ENCODE data around the gene RPS19. TPM values are rescaled to one million over a fixed set of nuclear protein-coding genes. Genes with fewer than 3 reads are reported as not detected.

Gene RPS19
- total and polyA plus RNA-seq, 2 donors (not counting 1 experiment from before 2014, with no cell fraction given), result 1,320 to 2,197 TPM

DNA sequence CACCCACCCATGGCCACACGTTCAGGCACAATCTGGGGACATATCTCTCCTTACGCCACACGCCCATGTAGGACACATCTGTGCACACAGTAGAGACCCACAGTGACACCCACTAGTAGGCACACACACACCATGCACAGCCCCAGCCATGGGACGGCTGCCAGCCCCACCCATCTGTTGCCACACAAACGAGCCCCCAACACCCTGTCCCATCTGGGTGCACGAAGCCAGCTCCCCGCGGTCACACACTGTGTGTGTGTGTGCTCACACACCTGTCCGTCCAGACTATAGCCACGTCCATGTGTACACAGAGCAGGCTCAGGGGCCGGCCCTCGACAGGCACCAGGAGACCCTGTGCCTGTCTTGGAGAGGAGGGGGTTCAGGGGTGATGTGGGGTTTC lies 57.6 kb downstream of the RPS19 start:
- Histone ChIP-seq H2AFZ (ENCODE audit: low read length) (no peak overlapping the region), H3K27me3 (ENCODE audit: control insufficient read depth, insufficient read depth, low read length) (peaks cover 54% of the 10 kb centered on the region), H3K9ac (ENCODE audit: insufficient read depth, low read length) (no peak overlapping the region), H3K9me3 (ENCODE audit: control insufficient read depth, insufficient read depth, low read depth, low read length) (no peaks in the 10 kb centered on the region), H4K20me1 (ENCODE audit: control insufficient read depth, extremely low read depth, insufficient read depth, low read length) (no peaks in the 10 kb centered on the region), H3K4me1 (ENCODE audit: control insufficient read depth, extremely low read depth, insufficient read depth, low read length) (no peaks in the 10 kb centered on the region), H3K27ac (ENCODE audit: insufficient read depth, low read length) (no peak overlapping the region), H3K79me2 (ENCODE audit: control insufficient read depth, insufficient read depth, low read length) (no peaks in the 10 kb centered on the region), H3K36me3 (ENCODE audit: control insufficient read depth, insufficient read depth, low read length) (no peaks in the 10 kb centered on the region), H3K4me2 (ENCODE audit: extremely low read depth, insufficient read depth, low read length) (no peak overlapping the region), H3K4me3 (replicated peaks in 1 of 4; ENCODE audit: control extremely low read depth in 1 of 4, insufficient read depth in 1 of 4, low read depth in 3 of 4, low read length in 4 of 4) (no peak overlapping the region)
- DNase-seq (ENCODE audit: low read depth in 2 of 2), result no peak
- no peak for TF ChIP-seq EZH2 (IDR thresholded peaks at IDR 0.05; ENCODE audit: low read length, missing control alignments)
- TF ChIP-seq, protein P1, sequence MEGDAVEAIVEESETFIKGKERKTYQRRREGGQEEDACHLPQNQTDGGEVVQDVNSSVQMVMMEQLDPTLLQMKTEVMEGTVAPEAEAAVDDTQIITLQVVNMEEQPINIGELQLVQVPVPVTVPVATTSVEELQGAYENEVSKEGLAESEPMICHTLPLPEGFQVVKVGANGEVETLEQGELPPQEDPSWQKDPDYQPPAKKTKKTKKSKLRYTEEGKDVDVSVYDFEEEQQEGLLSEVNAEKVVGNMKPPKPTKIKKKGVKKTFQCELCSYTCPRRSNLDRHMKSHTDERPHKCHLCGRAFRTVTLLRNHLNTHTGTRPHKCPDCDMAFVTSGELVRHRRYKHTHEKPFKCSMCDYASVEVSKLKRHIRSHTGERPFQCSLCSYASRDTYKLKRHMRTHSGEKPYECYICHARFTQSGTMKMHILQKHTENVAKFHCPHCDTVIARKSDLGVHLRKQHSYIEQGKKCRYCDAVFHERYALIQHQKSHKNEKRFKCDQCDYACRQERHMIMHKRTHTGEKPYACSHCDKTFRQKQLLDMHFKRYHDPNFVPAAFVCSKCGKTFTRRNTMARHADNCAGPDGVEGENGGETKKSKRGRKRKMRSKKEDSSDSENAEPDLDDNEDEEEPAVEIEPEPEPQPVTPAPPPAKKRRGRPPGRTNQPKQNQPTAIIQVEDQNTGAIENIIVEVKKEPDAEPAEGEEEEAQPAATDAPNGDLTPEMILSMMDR (conservative IDR thresholded peaks at IDR 0.05 in 1 of 2, IDR thresholded peaks at IDR 0.05 in 1 of 2; ENCODE audit: low read depth in 1 of 2, low read length in 2 of 2), result no peak

GRCh38 chr19:41918095-41918494 lies 58.0 kb downstream of the RPS19 start:
- Histone ChIP-seq H3K27me3 (ENCODE audit: control insufficient read depth, insufficient read depth, low read length) (peaks cover 58% of the 10 kb centered on the region), H4K20me1 (ENCODE audit: control insufficient read depth, extremely low read depth, insufficient read depth, low read length) (no peaks in the 10 kb centered on the region), H3K9me3 (ENCODE audit: control insufficient read depth, insufficient read depth, low read depth, low read length) (no peaks in the 10 kb centered on the region), H2AFZ (ENCODE audit: low read length) (no peak overlapping the region), H3K36me3 (ENCODE audit: control insufficient read depth, insufficient read depth, low read length) (no peaks in the 10 kb centered on the region), H3K79me2 (ENCODE audit: control insufficient read depth, insufficient read depth, low read length) (no peaks in the 10 kb centered on the region), H3K4me2 (ENCODE audit: extremely low read depth, insufficient read depth, low read length) (no peak overlapping the region), H3K4me1 (ENCODE audit: control insufficient read depth, extremely low read depth, insufficient read depth, low read length) (no peaks in the 10 kb centered on the region), H3K27ac (ENCODE audit: insufficient read depth, low read length) (no peak overlapping the region), H3K4me3 (replicated peaks in 1 of 4; ENCODE audit: control extremely low read depth in 1 of 4, insufficient read depth in 1 of 4, low read depth in 3 of 4, low read length in 4 of 4) (no peak overlapping the region), H3K9ac (ENCODE audit: insufficient read depth, low read length) (no peak overlapping the region)
- DNase-seq (ENCODE audit: low read depth in 2 of 2), result no peak
- no peak for TF ChIP-seq EZH2 (IDR thresholded peaks at IDR 0.05; ENCODE audit: low read length, missing control alignments)
- TF ChIP-seq, protein P1 (conservative IDR thresholded peaks at IDR 0.05 in 1 of 2, IDR thresholded peaks at IDR 0.05 in 1 of 2; ENCODE audit: low read depth in 1 of 2, low read length in 2 of 2), result no peak

DNA sequence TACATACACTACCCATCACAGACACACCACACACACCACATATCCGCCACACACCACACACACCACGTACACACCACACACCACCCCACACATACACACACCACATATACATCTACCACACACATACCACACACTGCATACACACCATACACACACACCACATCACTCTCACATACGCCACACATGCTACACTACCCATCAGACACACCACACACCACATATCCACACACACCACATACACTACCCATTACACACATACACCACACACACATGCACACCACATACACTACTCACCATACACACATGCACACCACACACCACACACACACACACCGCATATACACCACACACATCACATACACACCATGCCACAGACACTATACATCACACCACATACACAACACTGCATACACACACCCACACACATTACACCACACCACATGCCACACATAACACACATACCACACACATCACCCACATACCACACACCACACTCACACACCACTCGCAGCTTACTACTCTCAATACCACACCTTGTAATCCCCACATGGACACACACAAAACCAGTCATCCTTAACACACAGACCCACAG lies 58.7 kb downstream of the RPS19 start:
- Histone ChIP-seq H3K4me2 (ENCODE audit: extremely low read depth, insufficient read depth, low read length) (no peak overlapping the region), H3K36me3 (ENCODE audit: control insufficient read depth, insufficient read depth, low read length) (no peaks in the 10 kb centered on the region), H2AFZ (ENCODE audit: low read length) (no peak overlapping the region), H3K4me3 (replicated peaks in 1 of 4; ENCODE audit: control extremely low read depth in 1 of 4, insufficient read depth in 1 of 4, low read depth in 3 of 4, low read length in 4 of 4) (no peak overlapping the region), H3K27ac (ENCODE audit: insufficient read depth, low read length) (no peak overlapping the region), H4K20me1 (ENCODE audit: control insufficient read depth, extremely low read depth, insufficient read depth, low read length) (no peaks in the 10 kb centered on the region), H3K79me2 (ENCODE audit: control insufficient read depth, insufficient read depth, low read length) (no peaks in the 10 kb centered on the region), H3K27me3 (ENCODE audit: control insufficient read depth, insufficient read depth, low read length) (peaks cover 52% of the 10 kb centered on the region), H3K4me1 (ENCODE audit: control insufficient read depth, extremely low read depth, insufficient read depth, low read length) (no peaks in the 10 kb centered on the region), H3K9ac (ENCODE audit: insufficient read depth, low read length) (no peak overlapping the region), H3K9me3 (ENCODE audit: control insufficient read depth, insufficient read depth, low read depth, low read length) (no peaks in the 10 kb centered on the region)
- DNase-seq (ENCODE audit: low read depth in 2 of 2), result peak in 1 of 2 donors; percentile 62
- no peak for TF ChIP-seq EZH2 (IDR thresholded peaks at IDR 0.05; ENCODE audit: low read length, missing control alignments)
- TF ChIP-seq, protein P1 (conservative IDR thresholded peaks at IDR 0.05 in 1 of 2, IDR thresholded peaks at IDR 0.05 in 1 of 2; ENCODE audit: low read depth in 1 of 2, low read length in 2 of 2), result no peak
